COR-L47 (cell line): ENCODE measurements around the gene ARPC5.

Source experiments
- DNase-seq: peaks from one replicate; lab custom pipeline; 2025; lab: John Stamatoyannopoulos, UW

The ARPC5 gene

GRCh38 chr1:183584147-183584546, 51.4 kb downstream of the ARPC5 start:
- no peak for DNase-seq

GRCh38 chr1:183583466-183583865, 52.1 kb downstream of the ARPC5 start:
- DNase-seq = no peak

GRCh38 chr1:183582021-183582713, 53.4 kb downstream of the ARPC5 start:
- no peak for DNase-seq

- peak; percentile 40 for DNase-seq
These were observed 55.3 kb downstream of the ARPC5 start for GRCh38 chr1:183580281-183580682.

GRCh38 chr1:183578856-183579255, 56.7 kb downstream of the ARPC5 start:
- DNase-seq = no peak

GRCh38 chr1:183577897-183578465, 57.6 kb downstream of the ARPC5 start:
- no peak for DNase-seq

GRCh38 chr1:183576537-183576936, 59.0 kb downstream of the ARPC5 start:
- DNase-seq = no peak

GRCh38 chr1:183575606-183576005, 60.0 kb downstream of the ARPC5 start:
- no peak for DNase-seq

- DNase-seq = no peak
These were observed 62.9 kb downstream of the ARPC5 start for GRCh38 chr1:183572721-183573120.

- no peak for DNase-seq
These were observed 63.8 kb downstream of the ARPC5 start for GRCh38 chr1:183571678-183572268.
